Activated CD4-positive, CD25-positive, alpha-beta regulatory T cell (primary cell): Measurements from ENCODE around the gene ABCB7.
"Not testable (repeated sequence)": the region's sequence is repeated elsewhere in the genome, so short reads cannot be mapped to it uniquely, and the experiment has no call there.

Experiments used
- DNase-seq, 4 experiments: peaks; one replicate each; lab custom pipeline; 2025; lab: John Stamatoyannopoulos, UW

The ABCB7 gene

DNA sequence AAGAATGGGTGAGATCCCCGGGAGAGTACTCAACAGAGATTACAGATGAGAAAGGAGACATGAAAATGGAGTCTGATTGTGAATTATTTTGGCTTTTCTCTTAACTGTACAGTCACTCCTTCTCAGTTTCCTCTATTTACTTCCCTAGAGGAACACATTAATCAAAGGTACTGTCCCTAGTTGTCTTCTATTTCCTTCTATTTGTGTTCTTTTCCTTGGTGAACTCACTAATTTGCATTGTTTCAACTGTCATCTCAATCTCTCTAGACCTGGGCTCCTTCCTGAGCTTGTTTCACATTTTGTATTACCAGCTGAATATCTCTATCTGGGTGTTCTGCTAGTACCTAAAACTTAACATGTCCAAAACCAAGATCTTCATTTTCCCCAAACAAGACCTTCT, 59.8 kb downstream of the ABCB7 start:
- DNase-seq, result no peak

DNA sequence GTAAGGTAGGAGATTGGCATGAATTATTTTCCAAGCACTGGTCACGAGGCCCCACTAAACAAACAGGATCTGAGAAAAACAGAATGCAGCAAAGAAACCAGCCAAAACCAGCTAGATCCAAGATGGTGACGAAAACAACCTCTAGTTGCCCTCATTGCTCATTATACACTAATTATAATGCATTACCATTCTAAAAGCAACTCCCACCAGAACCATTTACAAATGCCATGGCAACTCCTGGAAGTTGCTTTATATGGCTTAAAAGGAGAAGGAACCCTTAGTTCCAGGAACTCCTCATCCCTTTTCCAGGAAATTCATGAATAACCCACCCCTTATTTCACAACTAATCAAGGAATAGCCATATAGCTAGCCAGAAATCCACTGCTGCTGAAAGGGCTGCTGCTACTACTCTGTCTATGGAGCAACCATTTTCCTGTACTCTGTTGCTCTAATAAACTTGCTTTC, 69.3 kb downstream of the ABCB7 start:
- no peak for DNase-seq

DNA sequence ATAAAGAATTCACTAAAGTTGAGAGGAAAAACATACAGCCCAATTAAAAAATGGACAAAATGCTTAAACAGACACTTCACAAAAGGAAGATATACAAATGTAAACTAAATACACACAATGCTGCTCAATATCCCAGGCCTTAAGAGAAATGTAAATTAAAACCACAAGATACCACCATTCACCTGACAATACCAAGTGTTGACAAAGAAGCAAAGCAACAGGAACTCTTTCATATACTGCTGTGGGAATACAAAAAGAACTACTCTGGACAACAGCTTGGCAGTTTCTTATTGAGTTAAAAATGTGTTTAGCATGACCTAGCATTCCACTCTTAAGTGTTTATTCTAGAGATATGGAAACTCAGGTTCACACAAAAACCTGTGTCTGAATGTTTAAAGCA, 71.3 kb downstream of the ABCB7 start:
- no peak for DNase-seq

- DNase-seq, result no peak
Measured at GRCh38 chrX:75076429-75076828, 79.7 kb downstream of the ABCB7 start.

- DNase-seq, result no peak
Measured at GRCh38 chrX:75074475-75074874, 81.6 kb downstream of the ABCB7 start.

- no peak for DNase-seq
Measured at GRCh38 chrX:75071334-75071733, 84.7 kb downstream of the ABCB7 start.

DNA sequence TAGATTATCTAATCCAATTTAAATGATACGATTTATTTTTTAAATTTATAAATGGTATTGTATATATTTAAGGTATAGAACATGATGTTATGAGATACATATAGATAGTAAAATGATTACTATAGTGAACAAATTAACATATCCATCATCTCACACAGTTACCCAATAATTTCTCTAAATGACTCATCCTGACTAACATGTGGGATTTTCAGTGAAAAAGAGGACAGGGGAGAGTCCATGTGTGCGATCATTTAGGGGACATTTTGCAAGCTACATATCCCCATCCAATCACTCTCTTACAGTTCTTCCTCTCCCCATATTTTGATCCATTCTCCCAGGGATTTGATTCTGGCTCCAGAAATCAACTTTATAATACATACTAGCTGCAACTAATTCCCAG, 88.2 kb downstream of the ABCB7 start:
- no peak for DNase-seq

DNA sequence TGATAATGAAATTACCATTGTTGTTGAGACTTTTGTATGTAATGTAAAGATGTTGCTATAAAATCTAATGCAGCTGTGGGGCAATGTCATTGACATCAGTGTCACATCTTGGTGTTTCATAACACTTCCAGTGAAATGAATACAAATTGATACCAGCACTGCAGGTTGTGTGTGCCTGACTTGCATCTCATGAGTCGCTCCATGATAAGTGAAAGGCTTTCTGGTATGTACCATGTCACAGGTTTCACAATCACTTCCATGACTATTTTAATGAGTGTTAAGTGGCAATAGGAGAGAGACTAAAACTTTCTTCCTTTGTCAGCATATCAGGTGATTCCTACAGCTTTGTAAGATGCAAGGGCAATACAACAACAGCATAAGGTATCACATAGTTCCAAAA, 94.4 kb downstream of the ABCB7 start:
- no peak for DNase-seq

DNA sequence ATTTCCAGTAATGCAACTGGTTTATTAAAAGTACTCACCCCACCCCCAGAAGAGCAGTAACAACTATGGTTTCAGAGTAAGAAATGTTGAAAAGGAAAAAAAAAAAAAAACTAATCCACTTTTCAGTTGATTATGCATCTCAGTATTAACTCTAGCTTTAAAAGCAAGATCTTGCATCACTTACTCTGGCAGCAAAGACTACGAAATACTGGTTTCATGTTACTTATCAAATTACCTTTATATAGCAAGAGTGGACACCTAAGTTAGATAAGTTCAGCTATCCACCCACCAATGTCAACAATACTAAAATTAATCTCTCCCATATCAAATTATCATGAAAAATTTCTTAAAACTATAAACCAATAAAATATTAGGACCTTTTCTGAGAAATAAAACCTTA, 105.0 kb downstream of the ABCB7 start:
- no peak for DNase-seq

DNA sequence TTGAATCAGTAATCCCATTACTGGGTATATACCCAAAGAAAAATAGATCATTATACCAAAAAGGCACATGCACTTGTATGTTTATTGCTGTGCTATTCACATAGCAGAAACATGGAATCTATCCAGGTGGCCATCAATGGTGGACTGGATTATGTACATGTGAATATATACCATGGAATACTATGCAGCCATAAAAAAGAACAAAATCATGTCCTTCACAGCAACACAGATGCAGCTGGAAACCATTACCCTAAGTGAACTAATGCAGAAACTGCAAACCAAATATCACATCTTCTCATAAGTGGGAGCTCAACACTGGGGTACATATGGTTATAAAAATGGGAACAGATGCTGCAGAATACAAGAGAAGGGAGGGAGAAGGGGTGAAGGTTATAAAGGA, 110.7 kb downstream of the ABCB7 start:
- DNase-seq, result no peak

GRCh38 chrX:75044142-75044541, 111.9 kb downstream of the ABCB7 start:
- not testable (repeated sequence) for DNase-seq

- DNase-seq, result no peak
Measured at GRCh38 chrX:75038925-75039324, 117.2 kb downstream of the ABCB7 start.
